Skeletal muscle satellite cell (primary cell): Measurements from ENCODE around the gene TBX6.
A peak's percentile ranks its signal among the peaks of the same experiment; 100 is the strongest.
"Not testable (repeated sequence)": the region's sequence is repeated elsewhere in the genome, so short reads cannot be mapped to it uniquely, and the experiment has no call there.

ENCODE experiments used
- H3K27me3 ChIP-seq: 2 replicates; pipeline ENCODE4 v1.7.0; 2013; ENCODE audit warnings: low read length; ENCODE audit not compliant: control insufficient read depth, insufficient read depth
- H3K36me3 ChIP-seq: 2 replicates; pipeline ENCODE4 v1.7.0; 2013; ENCODE audit warnings: mild to moderate bottlenecking, control low read depth, low read length; ENCODE audit not compliant: insufficient read depth
- H3K4me1 ChIP-seq: 2 replicates; pipeline ENCODE4 v1.7.0; 2013; ENCODE audit warnings: low read length; ENCODE audit not compliant: control insufficient read depth, insufficient read depth
- H3K4me2 ChIP-seq: 2 replicates; pipeline ENCODE4 v1.7.0; 2013; ENCODE audit warnings: mild to moderate bottlenecking, low read length
- H3K4me3 ChIP-seq: 2 replicates; pipeline ENCODE4 v1.7.0; 2013; ENCODE audit warnings: low read length
- H3K9ac ChIP-seq: 2 replicates; pipeline ENCODE4 v1.7.0; 2013; ENCODE audit warnings: mild to moderate bottlenecking, low read depth, low read length, moderate library complexity
- H3K9me3 ChIP-seq: replicated peaks from 2 replicates; pipeline ENCODE4 v1.7.0; 2013; ENCODE audit warnings: mild to moderate bottlenecking, control low read depth, low read length

Gene TBX6

GRCh38 chr16:30121741-30122571 lies 30.2 kb upstream of the TBX6 start:
- Histone ChIP-seq H3K27me3 (no peaks in the 10 kb centered on the region), H3K4me1 (peaks cover 27% of the 10 kb centered on the region), H3K4me2 (peak overlapping the region; percentile 100), H3K4me3 (peak overlapping the region; percentile 93), H3K9ac (peak overlapping the region; percentile 85), H3K9me3 (no peaks in the 10 kb centered on the region), H3K36me3 (peaks cover 34% of the 10 kb centered on the region)

DNA sequence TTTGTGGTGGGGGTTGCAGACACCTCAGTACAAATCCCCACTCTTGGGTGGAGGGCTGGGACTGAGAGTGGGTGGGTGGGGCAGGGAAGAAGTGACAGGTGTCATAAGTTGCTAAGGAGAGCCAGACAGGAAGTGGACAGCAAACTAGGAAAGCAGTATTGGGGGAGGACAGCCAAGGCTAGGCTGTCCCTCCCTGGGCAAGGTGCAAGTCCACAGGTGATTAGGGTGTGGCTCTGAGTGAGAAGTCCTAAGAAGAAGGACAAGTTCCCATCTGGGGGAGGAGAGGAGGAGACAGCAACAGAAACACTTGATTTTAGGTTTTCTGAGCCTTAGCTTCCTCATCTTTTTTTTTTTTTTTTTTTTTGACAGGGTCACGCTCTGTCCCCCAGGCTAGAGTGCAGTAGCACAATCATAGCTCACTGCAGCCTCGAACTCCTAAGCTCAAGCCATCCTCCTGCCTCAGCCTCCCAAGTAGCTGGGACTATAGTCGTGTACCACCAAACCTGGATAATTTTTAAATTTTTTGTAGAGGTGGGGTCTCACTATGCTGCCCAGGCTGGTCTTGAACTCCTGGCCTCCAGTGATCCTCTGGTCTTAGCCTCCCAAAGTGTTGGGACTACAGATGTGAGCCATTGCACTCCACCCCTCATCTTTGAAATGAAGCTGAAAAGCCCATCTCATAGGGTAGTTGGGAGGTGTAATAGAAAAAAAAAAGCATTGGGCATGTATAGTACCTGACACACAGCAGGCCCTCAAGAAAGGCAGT lies 28.8 kb upstream of the TBX6 start:
- Histone ChIP-seq H3K4me3 (no peak overlapping the region), H3K4me2 (no peak overlapping the region), H3K27me3 (no peaks in the 10 kb centered on the region), H3K9me3 (no peaks in the 10 kb centered on the region), H3K36me3 (peaks cover 39% of the 10 kb centered on the region), H3K9ac (no peak overlapping the region), H3K4me1 (peaks cover 28% of the 10 kb centered on the region)

- Histone ChIP-seq H3K4me2 (no peak overlapping the region), H3K36me3 (peaks cover 44% of the 10 kb centered on the region), H3K27me3 (no peaks in the 10 kb centered on the region), H3K9ac (no peak overlapping the region), H3K4me3 (no peak overlapping the region), H3K9me3 (no peaks in the 10 kb centered on the region), H3K4me1 (peaks cover 25% of the 10 kb centered on the region)
These were observed 27.7 kb upstream of the TBX6 start for GRCh38 chr16:30119428-30119827.

GRCh38 chr16:30117768-30118167 lies 26.0 kb upstream of the TBX6 start:
- no peak overlapping the region for H3K9ac ChIP-seq
- H3K4me2 ChIP-seq, result no peak overlapping the region
- no peaks in the 10 kb centered on the region for H3K27me3 ChIP-seq
- H3K9me3 ChIP-seq, result no peaks in the 10 kb centered on the region
- H3K4me1 ChIP-seq, result peaks cover 31% of the 10 kb centered on the region
- H3K36me3 ChIP-seq, result peaks cover 48% of the 10 kb centered on the region
- no peak overlapping the region for H3K4me3 ChIP-seq

GRCh38 chr16:30116291-30117207 lies 24.8 kb upstream of the TBX6 start:
- Histone ChIP-seq H3K9me3 (no peaks in the 10 kb centered on the region), H3K4me2 (no peak overlapping the region), H3K9ac (no peak overlapping the region), H3K36me3 (peaks cover 51% of the 10 kb centered on the region), H3K27me3 (no peaks in the 10 kb centered on the region), H3K4me3 (no peak overlapping the region), H3K4me1 (peaks cover 22% of the 10 kb centered on the region)

- no peak overlapping the region for H3K4me3 ChIP-seq
- H3K36me3 ChIP-seq, result peaks cover 59% of the 10 kb centered on the region
- H3K27me3 ChIP-seq, result no peaks in the 10 kb centered on the region
- no peak overlapping the region for H3K9ac ChIP-seq
- no peaks in the 10 kb centered on the region for H3K9me3 ChIP-seq
- peaks cover 21% of the 10 kb centered on the region for H3K4me1 ChIP-seq
- no peak overlapping the region for H3K4me2 ChIP-seq
These were observed 23.5 kb upstream of the TBX6 start for GRCh38 chr16:30115238-30115637.

- Histone ChIP-seq H3K36me3 (peaks cover 61% of the 10 kb centered on the region), H3K4me1 (peaks cover 21% of the 10 kb centered on the region)
- not testable (repeated sequence) for H3K27me3 ChIP-seq, H3K4me2 ChIP-seq, H3K4me3 ChIP-seq, H3K9ac ChIP-seq, H3K9me3 ChIP-seq
These were observed 23.1 kb upstream of the TBX6 start for GRCh38 chr16:30114833-30115232.

GRCh38 chr16:30114411-30114810 lies 22.7 kb upstream of the TBX6 start:
- H3K4me3 ChIP-seq, result no peak overlapping the region
- H3K4me1 ChIP-seq, result peaks cover 21% of the 10 kb centered on the region
- H3K27me3 ChIP-seq, result no peaks in the 10 kb centered on the region
- H3K36me3 ChIP-seq, result peaks cover 59% of the 10 kb centered on the region
- no peak overlapping the region for H3K4me2 ChIP-seq
- H3K9me3 ChIP-seq, result no peaks in the 10 kb centered on the region
- H3K9ac ChIP-seq, result no peak overlapping the region

GRCh38 chr16:30113711-30114333 lies 22.1 kb upstream of the TBX6 start:
- Histone ChIP-seq H3K4me3 (no peak overlapping the region), H3K36me3 (peaks cover 55% of the 10 kb centered on the region), H3K4me1 (peaks cover 21% of the 10 kb centered on the region), H3K27me3 (no peaks in the 10 kb centered on the region), H3K4me2 (peak overlapping the region; percentile 19), H3K9me3 (no peaks in the 10 kb centered on the region), H3K9ac (no peak overlapping the region)

GRCh38 chr16:30113031-30113710 lies 21.4 kb upstream of the TBX6 start, which contains the start of gene GDPD3:
GDPD3 (minus strand) TSS chr16:30113537; CDS start chr16:30113478, 59 bp downstream.
- Histone ChIP-seq H3K36me3 (peaks cover 49% of the 10 kb centered on the region), H3K9me3 (no peaks in the 10 kb centered on the region), H3K9ac (no peak within 1 kb of the TSS)

More at GRCh38 chr16:30113031-30113710, 21.4 kb upstream of the TBX6 start, which contains the start of gene GDPD3:
- Histone ChIP-seq H3K4me2 (peak within 1 kb of the TSS; percentile 19), H3K4me3 (no peak within 1 kb of the TSS), H3K27me3 (no peaks in the 10 kb centered on the region), H3K4me1 (peaks cover 21% of the 10 kb centered on the region)
